A673 (cell line): ENCODE measurements around the gene GAD2.

Experiments used
- EZH2 ChIP-seq: fragments of 200-600 bp; sonication (generic); IDR thresholded peaks from 2 replicates; pipeline ENCODE4 v1.6.1; 2017; ENCODE audit warnings: borderline replicate concordance, low read depth, mild to moderate bottlenecking, mixed read lengths, antibody characterized with exemption, low read length; ENCODE audit not compliant: poor library complexity, severe bottlenecking
- TF ChIP-seq, protein P1 (sequence below): fragments of 300-800, 200-600 bp; sonication (generic); conservative IDR thresholded peaks from 2 replicates; pipeline ENCODE4 v1.5.1; 2017; ENCODE audit warnings: low read depth, mild to moderate bottlenecking, antibody characterized with exemption, low read length, moderate library complexity, mixed read lengths

DNA sequence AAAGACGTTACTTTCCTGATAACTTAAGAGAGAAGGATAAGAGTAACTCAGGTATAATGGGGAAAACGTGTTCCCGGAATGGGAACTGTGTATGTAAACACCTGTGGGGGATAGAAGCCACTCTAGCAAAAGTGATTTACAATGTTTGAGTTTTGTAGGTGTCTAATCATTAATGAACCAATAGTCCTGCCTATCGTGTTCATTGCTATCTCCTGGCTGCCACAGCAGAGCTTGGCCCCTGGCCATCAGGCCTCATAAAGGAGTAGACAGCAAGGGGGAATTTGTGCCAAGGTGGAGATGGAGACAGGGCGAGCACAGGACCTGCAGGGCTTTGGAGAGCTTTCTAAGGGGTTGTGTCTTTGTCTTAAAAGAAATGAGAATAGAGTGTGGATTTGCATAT, 102.1 kb downstream of the GAD2 start:
- TF ChIP-seq, protein P1, sequence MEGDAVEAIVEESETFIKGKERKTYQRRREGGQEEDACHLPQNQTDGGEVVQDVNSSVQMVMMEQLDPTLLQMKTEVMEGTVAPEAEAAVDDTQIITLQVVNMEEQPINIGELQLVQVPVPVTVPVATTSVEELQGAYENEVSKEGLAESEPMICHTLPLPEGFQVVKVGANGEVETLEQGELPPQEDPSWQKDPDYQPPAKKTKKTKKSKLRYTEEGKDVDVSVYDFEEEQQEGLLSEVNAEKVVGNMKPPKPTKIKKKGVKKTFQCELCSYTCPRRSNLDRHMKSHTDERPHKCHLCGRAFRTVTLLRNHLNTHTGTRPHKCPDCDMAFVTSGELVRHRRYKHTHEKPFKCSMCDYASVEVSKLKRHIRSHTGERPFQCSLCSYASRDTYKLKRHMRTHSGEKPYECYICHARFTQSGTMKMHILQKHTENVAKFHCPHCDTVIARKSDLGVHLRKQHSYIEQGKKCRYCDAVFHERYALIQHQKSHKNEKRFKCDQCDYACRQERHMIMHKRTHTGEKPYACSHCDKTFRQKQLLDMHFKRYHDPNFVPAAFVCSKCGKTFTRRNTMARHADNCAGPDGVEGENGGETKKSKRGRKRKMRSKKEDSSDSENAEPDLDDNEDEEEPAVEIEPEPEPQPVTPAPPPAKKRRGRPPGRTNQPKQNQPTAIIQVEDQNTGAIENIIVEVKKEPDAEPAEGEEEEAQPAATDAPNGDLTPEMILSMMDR: no peak
- no peak for TF ChIP-seq EZH2
